ENCODE results near the gene PFKFB3.

DNA sequence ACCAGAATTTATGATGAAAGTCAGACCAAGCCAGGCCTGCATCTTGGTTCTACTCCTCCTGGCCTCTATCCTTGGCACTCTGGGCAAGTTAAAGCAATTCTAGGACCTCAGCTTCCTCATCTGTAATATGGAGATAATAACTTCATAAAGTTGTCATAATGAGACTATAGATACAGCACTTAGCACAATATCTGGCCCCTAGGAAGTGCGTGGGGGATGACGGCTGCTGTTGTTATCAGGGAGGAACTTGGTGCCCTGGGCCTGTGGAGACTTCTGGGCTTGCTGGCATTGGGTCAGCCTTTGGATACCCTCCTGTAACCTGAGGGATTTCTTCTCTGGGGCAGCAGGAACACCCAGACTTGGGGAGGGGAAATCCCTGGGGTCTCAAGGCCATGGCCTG is 27.6 kb downstream of the PFKFB3 start:
- TF ChIP-seq EZH2 (IDR thresholded peaks at IDR 0.05; ENCODE audit: insufficient read depth, poor library complexity, severe bottlenecking) (no peak), EZH2phosphoT487 (IDR thresholded peaks at IDR 0.05; ENCODE audit: insufficient read depth, low read depth) (no peak)
